Myometrial cell (primary cell): Measurements from ENCODE around the gene CCDC122. TPM values are rescaled to one million over a fixed set of nuclear protein-coding genes. Genes with fewer than 3 reads are reported as not detected.

ENCODE experiments used
- total RNA-seq: library from RNA; depleted of rRNA; stranded (reverse); fragments of >200 nt; gene quantifications from 2 replicates; pipeline ENCODE4 v1.2.3, GENCODE V29; 2015

CCDC122 gene
- 3.9 and 4.9 TPM in 2 replicates for total RNA-seq

DNA sequence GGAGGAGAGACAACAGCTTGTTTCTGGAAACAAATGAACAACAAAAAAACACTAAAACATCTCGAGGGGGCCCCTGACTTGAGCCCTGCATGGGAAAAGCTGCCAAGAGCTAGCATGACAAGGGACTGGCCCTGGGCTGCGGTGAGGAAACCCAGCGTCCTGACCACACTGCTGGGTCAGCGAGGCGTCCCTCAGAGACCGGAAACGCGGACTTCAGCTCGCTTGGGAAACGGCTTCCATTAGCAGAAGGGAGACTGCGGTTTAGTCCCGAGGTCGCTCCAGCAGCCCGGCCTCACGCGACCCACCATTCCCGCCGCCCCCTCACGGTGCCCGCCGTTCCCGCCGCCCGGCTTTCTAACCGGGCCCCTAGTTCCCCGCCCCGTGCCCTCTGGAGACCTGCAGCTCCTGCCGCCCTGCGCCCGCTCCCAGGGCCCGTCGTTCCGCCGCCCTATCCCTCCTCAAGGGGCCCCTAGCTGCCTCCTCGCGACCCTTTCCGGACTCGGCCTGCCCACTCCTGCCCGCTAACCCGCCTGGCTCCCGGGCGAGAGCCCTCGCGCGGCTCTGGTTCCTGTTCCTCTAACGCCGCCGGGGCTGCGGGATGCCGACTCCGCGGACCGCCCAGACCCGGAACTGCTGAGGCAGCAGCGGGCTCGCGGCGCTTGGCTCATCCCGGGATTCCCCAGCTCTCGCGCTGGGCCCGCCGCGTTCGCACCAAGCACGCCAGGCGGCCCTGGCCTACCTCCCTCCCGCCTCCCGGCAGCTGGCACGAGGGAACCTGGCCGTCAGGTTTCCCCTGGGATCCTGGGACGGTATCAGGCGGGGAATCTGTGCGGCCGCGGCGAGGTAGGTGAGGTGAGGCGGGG, at the start of gene CCDC122:
Gene CCDC122 (minus strand): TSS at position 849 of the 863 bp plus-strand sequence. CDS start 10,364 bp downstream, outside the sequence.

DNA sequence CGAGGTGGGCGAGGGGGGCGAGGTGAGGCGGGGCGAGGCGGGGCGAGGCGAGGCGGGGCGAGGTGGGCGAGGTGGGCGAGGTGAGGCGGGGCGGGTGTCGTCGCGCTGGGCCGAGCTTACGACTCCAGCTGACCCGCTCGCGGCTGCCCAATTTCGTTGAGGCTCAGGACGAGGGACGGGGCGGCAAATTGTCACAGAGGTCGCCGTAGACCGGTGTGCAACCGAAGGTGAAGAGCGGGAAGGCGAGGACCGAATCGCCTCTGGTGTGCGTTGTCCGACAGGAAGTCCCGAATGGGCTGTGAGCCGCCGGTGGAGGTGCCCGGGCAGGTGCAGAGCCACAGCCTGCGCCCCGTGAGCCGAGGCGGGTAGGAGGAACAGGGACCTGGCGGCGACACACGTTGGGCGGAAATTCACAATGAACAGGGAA, 228 bp upstream of the CCDC122 start, which contains the start of gene LACC1:
Gene LACC1 (plus strand): TSS at position 150 of the 427 bp plus-strand sequence. CDS start 1,082 bp downstream, outside the sequence.

DNA sequence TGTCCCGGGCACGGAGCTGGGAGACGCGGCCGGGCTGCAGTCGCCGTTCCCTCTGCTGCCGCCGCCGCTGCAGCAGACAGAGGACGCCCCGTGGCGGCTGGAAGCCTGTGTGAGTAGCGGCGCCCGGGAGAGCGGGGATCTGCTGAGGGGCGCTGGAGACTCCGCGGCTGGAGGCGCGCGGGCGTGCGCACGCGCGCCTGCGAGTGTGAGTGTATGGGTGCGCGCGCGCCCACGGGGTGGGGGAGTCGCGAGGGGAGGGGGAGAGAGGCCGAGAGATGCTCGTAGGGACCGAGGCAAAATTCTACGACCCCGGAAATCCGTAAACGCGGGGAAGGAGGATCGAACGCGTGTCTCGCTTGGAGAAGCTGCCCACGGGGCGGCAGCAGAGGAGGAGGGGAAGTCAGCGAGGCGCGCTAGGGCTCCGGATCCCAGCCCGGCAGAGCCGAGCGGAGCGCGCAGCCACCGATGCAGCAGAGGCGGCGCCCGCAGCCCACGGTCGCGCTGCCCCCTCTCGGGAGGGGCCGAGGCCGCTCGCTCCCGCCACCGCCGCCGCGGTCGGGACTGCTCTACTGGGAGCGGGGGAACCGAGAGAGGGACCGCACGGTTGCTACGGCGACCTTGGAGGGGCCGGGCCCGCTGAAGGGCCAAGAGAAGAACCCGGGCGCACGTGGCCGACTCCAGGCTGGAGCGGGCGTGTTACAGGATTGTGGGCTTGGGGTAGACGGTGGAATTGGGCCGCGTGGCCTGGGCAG, 92.6 kb downstream of the CCDC122 start, which contains the start of gene ENOX1:
Gene ENOX1 (minus strand): TSS at position 207 of the 752 bp plus-strand sequence.

Other genes starting within 250 kb of the CCDC122 start
- gene ENOX1, start 92.8 kb downstream of the CCDC122 start, total RNA-seq, result 0.18 and 0.29 TPM in 2 replicates
- gene LACC1, start 164 bp upstream of the CCDC122 start, total RNA-seq, result 1.2 and 6.6 TPM in 2 replicates